SK-N-SH (cell line): ENCODE data around the gene PET100. TPM values are rescaled to one million over a fixed set of nuclear protein-coding genes. Genes with fewer than 3 reads are reported as not detected.
A peak's percentile ranks its signal among the peaks of the same experiment; 100 is the strongest.

Experiments used
- CTCF ChIA-PET: fragments of 300-600, 350-600 bp; formaldehyde crosslinking; extraction: SDS; loops from one replicate; lab custom pipeline; 2021; lab: Yijun Ruan, JAX
- POLR2A ChIA-PET: fragments of 350-600 bp; sonication (Branson Sonifier 250); formaldehyde crosslinking; extraction: SDS; loops from one replicate; lab custom pipeline; 2020; ENCODE audit warnings: antibody characterized with exemption, inconsistent platforms; lab: Yijun Ruan, JAX
- DNase-seq: peaks from one replicate; pipeline ENCODE4 v3.0.0; 2012
- H2AFZ ChIP-seq: fragments of 200-600 bp; sonication (generic); 2 replicates; pipeline ENCODE4 v1.8.1; 2016; ENCODE audit warnings: antibody characterized with exemption, mild to moderate bottlenecking, low read depth
- H3F3A ChIP-seq: fragments of 200-600 bp; sonication (generic); replicated peaks from 2 replicates; pipeline ENCODE3; 2016; ENCODE audit warnings: antibody characterized with exemption, mild to moderate bottlenecking; ENCODE audit not compliant: insufficient read depth
- H3K27ac ChIP-seq, 2 experiments: fragments of 200-500 bp in 1 of 2; fragments of 200-600 bp in 1 of 2; sonication (Bioruptor generic) in 1 of 2; sonication (generic), shearing (Covaris generic) in 1 of 2; 2 replicates each; pipeline versions ENCODE4 v1.5.1 to v1.6.1; 2014 to 2016; ENCODE audit warnings: low read depth in 2 of 2, inconsistent platforms in 1 of 2, low read length in 1 of 2, mild to moderate bottlenecking in 1 of 2, mixed read lengths in 1 of 2
- H3K27me3 ChIP-seq: fragments of 200-600 bp; sonication (generic), shearing (Covaris generic); 2 replicates; pipeline ENCODE4 v1.6.1; 2016; ENCODE audit warnings: mixed run types; ENCODE audit not compliant: insufficient read depth
- H3K36me3 ChIP-seq, 2 experiments: fragments of 200-500 bp in 1 of 2; fragments of 200-600 bp in 1 of 2; sonication (Bioruptor generic) in 1 of 2; sonication (generic) in 1 of 2; replicated peaks in 1 of 2; 2 replicates each; pipeline versions ENCODE3 to v1.5.1; 2014 to 2016; ENCODE audit warnings: low read length in 1 of 2, mild to moderate bottlenecking in 1 of 2; ENCODE audit not compliant: insufficient read depth in 2 of 2, control insufficient read depth in 1 of 2
- H3K4me1 ChIP-seq, 2 experiments: fragments of 200-500 bp in 1 of 2; fragments of 200-600 bp in 1 of 2; sonication (Bioruptor generic) in 1 of 2; sonication (generic), shearing (Covaris generic) in 1 of 2; 2 replicates each; pipeline versions ENCODE4 v1.5.1 to v1.6.1; 2014 to 2016; ENCODE audit warnings: low read depth in 1 of 2, low read length in 1 of 2, mixed run types in 1 of 2; ENCODE audit not compliant: insufficient read depth in 2 of 2, control insufficient read depth in 1 of 2
- H3K4me2 ChIP-seq: fragments of 200-600 bp; sonication (generic), shearing (Covaris generic); 2 replicates; pipeline ENCODE4 v1.6.1; 2017; ENCODE audit warnings: mixed run types
- H3K4me3 ChIP-seq, 2 experiments: fragments of 200-500 bp in 1 of 2; fragments of 200-600 bp in 1 of 2; sonication (Bioruptor generic) in 1 of 2; sonication (generic), shearing (Covaris generic) in 1 of 2; 2 replicates each; pipeline versions ENCODE4 v1.5.1 to v1.8.1; 2014 to 2016; ENCODE audit warnings: low read depth in 2 of 2, inconsistent platforms in 1 of 2, low read length in 1 of 2, mild to moderate bottlenecking in 1 of 2, mixed read lengths in 1 of 2, moderate library complexity in 1 of 2
- H3K79me2 ChIP-seq: fragments of 200-600 bp; sonication (generic); 2 replicates; pipeline ENCODE4 v1.8.1; 2017; ENCODE audit warnings: mild to moderate bottlenecking; ENCODE audit not compliant: insufficient read depth
- H3K9ac ChIP-seq: fragments of 200-600 bp; sonication (generic); 2 replicates; pipeline ENCODE4 v1.6.1; 2017; ENCODE audit warnings: mixed run types
- H3K9me2 ChIP-seq: fragments of 200-600 bp; sonication (generic); 2 replicates; pipeline ENCODE4 v1.6.1; 2017; ENCODE audit warnings: mixed run types
- H3K9me3 ChIP-seq: fragments of 200-600 bp; sonication (generic); 2 replicates; pipeline ENCODE4 v1.6.1; 2017; ENCODE audit warnings: mixed run types, mild to moderate bottlenecking, moderate library complexity
- H4K20me1 ChIP-seq: fragments of 200-600 bp; sonication (generic); 2 replicates; pipeline ENCODE4 v1.6.1; 2017; ENCODE audit warnings: mild to moderate bottlenecking, mixed run types; ENCODE audit not compliant: insufficient read depth
- CHD2 ChIP-seq: fragments of 150-350 bp; IDR thresholded peaks from 2 replicates; pipeline ENCODE4 v1.6.1; 2018; ENCODE audit warnings: low read length; ENCODE audit not compliant: partially characterized antibody
- ELF1 ChIP-seq: IDR thresholded peaks from 2 replicates; pipeline ENCODE4 v1.4.0; 2012
- EP300 ChIP-seq, 2 experiments: IDR thresholded peaks; 2 replicates each; pipeline versions ENCODE4 v1.4.0 to v1.6.1; 2012; ENCODE audit warnings: borderline replicate concordance in 1 of 2, low read depth in 1 of 2, low read length in 1 of 2
- EZH2phosphoT487 ChIP-seq: fragments of 200-600 bp; sonication (generic); IDR thresholded peaks from 2 replicates; pipeline ENCODE4 v1.6.1; 2017; ENCODE audit warnings: low read depth, mixed run types, mild to moderate bottlenecking, antibody characterized with exemption, moderate library complexity, borderline replicate concordance
- FOSL2 ChIP-seq: IDR thresholded peaks from 2 replicates; pipeline ENCODE4 v1.4.0; 2012; ENCODE audit warnings: low read depth, mild to moderate bottlenecking, moderate library complexity, borderline replicate concordance
- FOXJ3 ChIP-seq: sonication (generic); formaldehyde crosslinking; IDR thresholded peaks from 2 replicates; pipeline ENCODE4 v1.5.1; 2020; ENCODE audit warnings: mild to moderate bottlenecking, missing genetic modification reagents
- FOXM1 ChIP-seq: IDR thresholded peaks from 2 replicates; pipeline ENCODE4 v1.4.0; 2012; ENCODE audit warnings: low read depth, mild to moderate bottlenecking
- MEF2A ChIP-seq: IDR thresholded peaks from 2 replicates; pipeline ENCODE4 v1.4.0; 2012; ENCODE audit warnings: low read depth, borderline replicate concordance
- NFIC ChIP-seq: IDR thresholded peaks from 2 replicates; pipeline ENCODE4 v1.4.0; 2012; ENCODE audit warnings: borderline replicate concordance
- NRF1 ChIP-seq: IDR thresholded peaks from 2 replicates; pipeline ENCODE4 v1.6.1; 2012; ENCODE audit warnings: low read depth, mild to moderate bottlenecking, low read length
- PBX3 ChIP-seq: IDR thresholded peaks from 2 replicates; pipeline ENCODE4; 2012
- POLR2AphosphoS5 ChIP-seq: IDR thresholded peaks from 2 replicates; pipeline ENCODE4 v1.6.1; 2012; ENCODE audit warnings: low read depth, low read length
- RCOR1 ChIP-seq: fragments of 150-350 bp; IDR thresholded peaks from 2 replicates; pipeline ENCODE4 v1.6.1; 2017; ENCODE audit warnings: antibody characterized with exemption, low read length
- REST ChIP-seq: IDR thresholded peaks from 2 replicates; pipeline ENCODE4 v1.6.1; 2012; ENCODE audit warnings: mild to moderate bottlenecking, low read depth, low read length, moderate library complexity
- RFX5 ChIP-seq: IDR thresholded peaks from 2 replicates; pipeline ENCODE4 v1.6.1; 2012; ENCODE audit warnings: mild to moderate bottlenecking, improper control_type of control experiment, low read length
- SIN3A ChIP-seq: IDR thresholded peaks from 2 replicates; pipeline ENCODE4 v1.6.1; 2012; ENCODE audit warnings: low read depth, mild to moderate bottlenecking, low read length, moderate library complexity, borderline replicate concordance
- USF2 ChIP-seq: fragments of 150-350 bp; IDR thresholded peaks from 2 replicates; pipeline ENCODE4 v1.6.1; 2017; ENCODE audit warnings: antibody characterized with exemption, low read length, low read depth, borderline replicate concordance
- WGBS: methylation state at CpG from one replicate; pipeline ENCODE4 v1.1.6; 2017; ENCODE audit warnings: low lambda C conversion rate; 5-methylcytosine and 5-hydroxymethylcytosine counted together
- polyA plus RNA-seq, 3 experiments: library from polyadenylated mRNA; depleted of rRNA; stranded (reverse); fragments of >200 nt; gene quantifications; 2 replicates each; pipeline ENCODE4 v1.2.3, GENCODE V29; 2012
- TF ChIP-seq, protein P1 (sequence below): IDR thresholded peaks from 2 replicates; pipeline ENCODE4 v1.4.0; 2012; ENCODE audit warnings: low read depth
- TF ChIP-seq, protein P2 (sequence below): fragments of 200-600 bp; sonication (generic); IDR thresholded peaks from 2 replicates; pipeline ENCODE4 v1.6.1; 2017; ENCODE audit warnings: antibody characterized with exemption, mild to moderate bottlenecking, moderate library complexity

The PET100 gene
- polyA plus RNA-seq, 1 of the 3 experiments (the other 2 are of a cell fraction) = 48.1 TPM

- no peaks in the 10 kb centered on the region for H3K36me3 ChIP-seq
- H3K9ac ChIP-seq = no peak overlapping the region
- no peak for TF ChIP-seq FOSL2
- no peak for TF ChIP-seq FOXJ3 (CRISPR knock-in tag)
- TF ChIP-seq CHD2 = no peak
- no peak for TF ChIP-seq ELF1
- no peak for TF ChIP-seq USF2
- TF ChIP-seq NRF1 = no peak
- TF ChIP-seq EZH2phosphoT487 = no peak
- TF ChIP-seq, protein P1, sequence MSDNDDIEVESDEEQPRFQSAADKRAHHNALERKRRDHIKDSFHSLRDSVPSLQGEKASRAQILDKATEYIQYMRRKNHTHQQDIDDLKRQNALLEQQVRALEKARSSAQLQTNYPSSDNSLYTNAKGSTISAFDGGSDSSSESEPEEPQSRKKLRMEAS = no peak
- TF ChIP-seq SIN3A = no peak
- TF ChIP-seq NFIC = no peak
- no peak for TF ChIP-seq POLR2AphosphoS5
- TF ChIP-seq REST = no peak
- TF ChIP-seq, protein P2, sequence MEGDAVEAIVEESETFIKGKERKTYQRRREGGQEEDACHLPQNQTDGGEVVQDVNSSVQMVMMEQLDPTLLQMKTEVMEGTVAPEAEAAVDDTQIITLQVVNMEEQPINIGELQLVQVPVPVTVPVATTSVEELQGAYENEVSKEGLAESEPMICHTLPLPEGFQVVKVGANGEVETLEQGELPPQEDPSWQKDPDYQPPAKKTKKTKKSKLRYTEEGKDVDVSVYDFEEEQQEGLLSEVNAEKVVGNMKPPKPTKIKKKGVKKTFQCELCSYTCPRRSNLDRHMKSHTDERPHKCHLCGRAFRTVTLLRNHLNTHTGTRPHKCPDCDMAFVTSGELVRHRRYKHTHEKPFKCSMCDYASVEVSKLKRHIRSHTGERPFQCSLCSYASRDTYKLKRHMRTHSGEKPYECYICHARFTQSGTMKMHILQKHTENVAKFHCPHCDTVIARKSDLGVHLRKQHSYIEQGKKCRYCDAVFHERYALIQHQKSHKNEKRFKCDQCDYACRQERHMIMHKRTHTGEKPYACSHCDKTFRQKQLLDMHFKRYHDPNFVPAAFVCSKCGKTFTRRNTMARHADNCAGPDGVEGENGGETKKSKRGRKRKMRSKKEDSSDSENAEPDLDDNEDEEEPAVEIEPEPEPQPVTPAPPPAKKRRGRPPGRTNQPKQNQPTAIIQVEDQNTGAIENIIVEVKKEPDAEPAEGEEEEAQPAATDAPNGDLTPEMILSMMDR = no peak
- no peak for TF ChIP-seq RCOR1
- TF ChIP-seq FOXM1 = no peak
- no peak for TF ChIP-seq RFX5
- no peak for TF ChIP-seq EP300 (IDR thresholded peaks at IDR 0.05; ENCODE audit: borderline replicate concordance in 1 of 2, low read depth in 1 of 2, low read length in 1 of 2)
- TF ChIP-seq PBX3 = no peak
- no peak for TF ChIP-seq MEF2A
- TF ChIP-seq, all 33 proteins: peak for 0
- Histone ChIP-seq H4K20me1 (no peaks in the 10 kb centered on the region), H3K27me3 (peaks cover 50% of the 10 kb centered on the region), H3K27ac (no peak overlapping the region), H3K4me2 (no peak overlapping the region), H3K79me2 (no peaks in the 10 kb centered on the region), H3K4me1 (no peaks in the 10 kb centered on the region), H2AFZ (no peak overlapping the region), H3K4me3 (no peak overlapping the region), H3K9me3 (no peaks in the 10 kb centered on the region), H3K9me2 (no peaks in the 10 kb centered on the region), H3F3A (no peaks in the 10 kb centered on the region)
- ChIA-PET CTCF (interaction anchor here (1.0 kb wide), 1 partner anchor 78 kb away, joined by 3 read pairs; no protein-coding TSS in a partner anchor), POLR2A (no interaction called here)
- no CpG with 5 or more reads among the region's 8 CpGs for whole genome bisulfite sequencing
- DNase-seq = peak; percentile 35
These were observed 16.8 kb downstream of the PET100 start for GRCh38 chr19:7646426-7646700.
